ENCODE results near the gene SOSTDC1. TPM values are rescaled to one million over a fixed set of nuclear protein-coding genes. Genes with fewer than 3 reads are reported as not detected.

Gene SOSTDC1
- total RNA-seq, 4 donors from 2014 or later, result 13.6 to 66.5 (median 24.0) TPM

DNA sequence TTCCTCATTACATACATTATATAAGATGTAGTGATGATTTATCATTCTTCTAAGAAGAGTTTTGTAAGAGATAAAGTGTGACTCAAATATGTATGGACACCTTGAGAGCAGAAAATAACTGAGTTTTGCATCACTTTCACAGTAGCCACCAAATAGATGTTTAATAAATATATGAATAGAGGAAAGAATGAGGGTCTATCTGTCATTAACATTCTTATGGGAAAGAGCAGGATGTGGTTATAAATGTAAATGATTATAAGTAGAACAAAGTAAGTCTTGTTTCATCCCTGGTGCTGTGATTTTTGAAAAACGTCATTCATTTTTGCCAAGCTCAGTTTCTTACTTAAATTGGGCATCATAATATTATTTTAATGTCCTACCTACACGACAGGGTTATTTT lies 29.2 kb downstream of the SOSTDC1 start:
- no peak for DNase-seq (ENCODE audit: low spot score in 2 of 2)
- no peak overlapping the region for H3K4me3 ChIP-seq (ENCODE audit: low read depth, poor library complexity, severe bottlenecking)
- intact Hi-C loops (cut with DNase I; ENCODE audit: low total_unique reads), result loop anchor here (10.0 kb wide), 1 partner anchor 128 kb away; no protein-coding TSS in a partner anchor
- TF ChIP-seq, protein P1, sequence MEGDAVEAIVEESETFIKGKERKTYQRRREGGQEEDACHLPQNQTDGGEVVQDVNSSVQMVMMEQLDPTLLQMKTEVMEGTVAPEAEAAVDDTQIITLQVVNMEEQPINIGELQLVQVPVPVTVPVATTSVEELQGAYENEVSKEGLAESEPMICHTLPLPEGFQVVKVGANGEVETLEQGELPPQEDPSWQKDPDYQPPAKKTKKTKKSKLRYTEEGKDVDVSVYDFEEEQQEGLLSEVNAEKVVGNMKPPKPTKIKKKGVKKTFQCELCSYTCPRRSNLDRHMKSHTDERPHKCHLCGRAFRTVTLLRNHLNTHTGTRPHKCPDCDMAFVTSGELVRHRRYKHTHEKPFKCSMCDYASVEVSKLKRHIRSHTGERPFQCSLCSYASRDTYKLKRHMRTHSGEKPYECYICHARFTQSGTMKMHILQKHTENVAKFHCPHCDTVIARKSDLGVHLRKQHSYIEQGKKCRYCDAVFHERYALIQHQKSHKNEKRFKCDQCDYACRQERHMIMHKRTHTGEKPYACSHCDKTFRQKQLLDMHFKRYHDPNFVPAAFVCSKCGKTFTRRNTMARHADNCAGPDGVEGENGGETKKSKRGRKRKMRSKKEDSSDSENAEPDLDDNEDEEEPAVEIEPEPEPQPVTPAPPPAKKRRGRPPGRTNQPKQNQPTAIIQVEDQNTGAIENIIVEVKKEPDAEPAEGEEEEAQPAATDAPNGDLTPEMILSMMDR (IDR thresholded peaks at IDR 0.05), result no peak
- TF ChIP-seq POLR2A (IDR thresholded peaks at IDR 0.05), result no peak
- whole genome bisulfite sequencing, 2 donors, result 74 to 75% methylated on average over 2 of the region's 2 CpGs

DNA sequence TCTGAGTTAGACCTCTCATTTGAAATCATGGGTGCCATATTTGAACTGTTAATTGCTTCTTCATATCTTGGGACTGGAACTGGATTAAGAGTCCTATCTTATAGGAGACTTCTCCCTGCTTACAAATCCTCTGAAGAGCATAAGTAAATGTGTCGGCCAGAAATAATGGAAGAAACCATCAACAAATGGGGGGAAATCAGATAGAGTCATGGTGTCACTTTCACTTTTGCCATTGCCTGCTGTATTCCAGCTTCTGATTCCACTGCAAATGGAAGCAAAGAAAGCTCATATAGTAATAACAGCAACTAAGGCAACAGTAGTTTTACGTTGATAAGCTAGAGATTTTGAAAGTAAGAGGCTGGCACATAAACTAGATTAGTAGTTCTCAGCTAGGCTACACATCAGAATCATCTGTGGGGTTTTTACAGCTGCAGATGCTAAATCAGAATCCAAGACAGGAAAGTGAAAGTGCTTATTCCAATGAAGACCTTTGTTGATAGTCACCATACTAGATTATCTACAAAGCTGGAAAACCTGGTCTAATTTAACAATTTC lies 31.9 kb downstream of the SOSTDC1 start:
- intact Hi-C loops (cut with DNase I; ENCODE audit: low total_unique reads), result loop anchor here (10.0 kb wide), 1 partner anchor 131 kb away; no protein-coding TSS in a partner anchor
- 82 to 86% methylated on average over 2 of the region's 2 CpGs for WGBS, 2 donors
- H3K4me3 ChIP-seq (ENCODE audit: low read depth, poor library complexity, severe bottlenecking), result no peak overlapping the region
- TF ChIP-seq POLR2A (IDR thresholded peaks at IDR 0.05), result no peak
- TF ChIP-seq, protein P1 (IDR thresholded peaks at IDR 0.05), result no peak
- DNase-seq (ENCODE audit: low spot score in 2 of 2), result no peak

DNA sequence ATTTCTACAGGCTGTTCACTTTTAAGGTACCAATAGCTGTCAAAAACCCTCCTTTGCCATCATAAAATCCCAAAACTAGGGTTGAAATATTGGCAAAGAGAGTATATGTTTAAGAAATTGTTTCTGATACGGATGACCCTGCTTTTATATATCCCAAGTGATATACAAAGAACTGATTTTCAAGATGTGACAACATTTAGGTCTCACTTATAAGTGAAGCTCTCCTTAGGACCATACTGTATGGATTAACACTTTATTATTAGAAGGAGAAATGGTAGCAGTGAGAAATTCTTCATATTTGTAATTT lies 33.2 kb downstream of the SOSTDC1 start:
- DNase-seq (ENCODE audit: low spot score in 2 of 2), result no peak

DNA sequence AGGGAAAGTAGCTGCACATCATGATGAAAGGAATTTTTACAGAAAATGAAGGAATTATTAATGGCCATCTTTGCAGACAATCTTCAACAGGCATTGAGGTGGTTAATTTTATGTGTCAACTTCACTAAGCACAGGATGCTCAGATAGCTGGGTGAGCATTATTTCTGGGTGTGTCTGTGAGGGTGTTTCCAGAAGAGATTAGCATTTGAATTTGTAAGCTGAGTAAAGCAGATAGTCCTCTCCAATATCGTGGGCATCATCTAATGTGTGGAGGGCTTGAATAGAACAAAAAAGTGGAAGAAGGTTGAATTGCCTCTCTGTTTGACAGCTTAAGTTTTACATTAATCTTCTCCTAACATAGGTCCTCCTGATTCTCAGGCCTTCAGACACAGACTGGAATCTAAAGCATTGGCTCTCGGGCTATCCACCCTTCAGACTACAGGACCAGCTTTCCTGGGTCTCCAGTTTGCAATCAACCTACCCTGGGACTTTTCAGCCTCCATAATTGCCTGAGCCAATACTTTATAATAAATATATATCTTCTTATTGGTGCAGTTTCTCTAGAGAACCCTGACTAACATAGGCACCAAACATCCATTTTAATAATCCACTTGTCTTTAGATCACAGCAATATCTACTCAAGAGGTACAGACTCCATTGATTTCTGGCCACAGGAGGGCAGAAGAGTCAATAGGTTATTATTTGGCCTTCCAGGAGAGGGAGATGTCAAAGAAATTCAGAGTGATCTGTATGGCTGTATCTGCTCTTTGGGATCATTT lies 33.7 kb downstream of the SOSTDC1 start:
- intact Hi-C loops (cut with DNase I; ENCODE audit: low total_unique reads), result loop anchor here (10.0 kb wide), 1 partner anchor 133 kb away; no protein-coding TSS in a partner anchor
- H3K4me3 ChIP-seq (ENCODE audit: low read depth, poor library complexity, severe bottlenecking), result no peak overlapping the region
- WGBS, 2 donors, result 84 to 88% methylated on average over 2 of the region's 2 CpGs
- DNase-seq (ENCODE audit: low spot score in 2 of 2), result peak in 1 of 2 donors; percentile 20
- TF ChIP-seq POLR2A (IDR thresholded peaks at IDR 0.05), result no peak
- TF ChIP-seq, protein P1 (IDR thresholded peaks at IDR 0.05), result no peak

More for the DNA sequence above, 33.2 kb downstream of the SOSTDC1 start:
- H3K4me3 ChIP-seq (ENCODE audit: low read depth, poor library complexity, severe bottlenecking), result no peak overlapping the region
- 90 to 98% methylated on average over 1 of the region's 1 CpG for WGBS, 2 donors
- TF ChIP-seq POLR2A (IDR thresholded peaks at IDR 0.05), result no peak
- TF ChIP-seq, protein P1 (IDR thresholded peaks at IDR 0.05), result no peak
- intact Hi-C loops (cut with DNase I; ENCODE audit: low total_unique reads), result loop anchor here (10.0 kb wide), 1 partner anchor 132 kb away; no protein-coding TSS in a partner anchor

DNA sequence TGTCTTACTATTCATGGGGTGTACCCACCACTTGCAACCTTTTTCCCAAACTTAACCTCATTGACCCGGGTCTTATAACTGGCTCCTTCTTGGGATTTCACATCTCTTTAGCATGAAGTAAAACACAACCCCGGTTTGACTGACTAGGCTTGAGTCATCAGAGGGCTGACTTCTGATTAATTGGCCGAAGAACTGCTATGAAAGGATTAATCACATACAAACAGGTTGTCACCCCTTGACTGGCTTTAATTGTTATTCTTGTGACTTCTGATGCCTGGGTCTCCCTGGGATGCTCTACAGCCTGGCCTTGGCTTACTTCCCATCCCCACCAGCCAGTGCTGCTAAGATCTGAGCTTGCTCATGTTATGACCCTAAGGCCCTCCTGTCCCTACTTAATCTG lies 35.4 kb downstream of the SOSTDC1 start:
- DNase-seq (ENCODE audit: low spot score in 2 of 2), result no peak
- WGBS, 2 donors, result 90 to 91% methylated on average over 3 of the region's 3 CpGs
- no peak overlapping the region for H3K4me3 ChIP-seq (ENCODE audit: low read depth, poor library complexity, severe bottlenecking)
- intact Hi-C loops (cut with DNase I; ENCODE audit: low total_unique reads), result loop anchor here (10.0 kb wide), 1 partner anchor 135 kb away; no protein-coding TSS in a partner anchor
- no peak for TF ChIP-seq POLR2A (IDR thresholded peaks at IDR 0.05)
- TF ChIP-seq, protein P1 (IDR thresholded peaks at IDR 0.05), result no peak

All from lower leg skin (tissue), 4 donors.